Lower leg skin (tissue), 3 donors: ENCODE data around the gene NEDD4L.

Experiments used
- CTCF ChIP-seq, 3 donors: fragments of 450-650 bp; IDR thresholded peaks; one replicate each; pipeline ENCODE4 v1.5.1; 2016; ENCODE audit warnings: antibody characterized with exemption in 3 of 3, mild to moderate bottlenecking in 3 of 3, moderate library complexity in 2 of 3
- POLR2A ChIP-seq, 2 donors: fragments of 450-650 bp; IDR thresholded peaks; one replicate each; pipeline ENCODE4 v1.6.1; 2016 to 2017; ENCODE audit warnings: antibody characterized with exemption in 2 of 2, mild to moderate bottlenecking in 1 of 2, moderate library complexity in 1 of 2

GRCh38 chr18:58201268-58201667 is 157.2 kb downstream of the NEDD4L start:
- TF ChIP-seq CTCF (IDR thresholded peaks at IDR 0.05) (no peak), POLR2A (IDR thresholded peaks at IDR 0.05) (no peak)
